Adipocyte (in vitro differentiated cells): Measurements from ENCODE around the gene PDXK.

Source experiments
- DNase-seq: peaks from one replicate; pipeline ENCODE4 v3.0.0-alpha.2; 2015; ENCODE audit warnings: low read depth
- H3K27me3 ChIP-seq: replicated peaks from 2 replicates; pipeline ENCODE4 v1.7.0; 2013; ENCODE audit warnings: mild to moderate bottlenecking, low read length, moderate library complexity; ENCODE audit not compliant: control insufficient read depth, insufficient read depth
- H3K36me3 ChIP-seq: 2 replicates; pipeline ENCODE4 v1.7.0; 2013; ENCODE audit warnings: low read length, mild to moderate bottlenecking, moderate library complexity; ENCODE audit not compliant: control insufficient read depth, insufficient read depth, severe bottlenecking
- H3K4me1 ChIP-seq: 2 replicates; pipeline ENCODE4 v1.7.0; 2013; ENCODE audit warnings: mild to moderate bottlenecking, low read length, moderate library complexity; ENCODE audit not compliant: control insufficient read depth, insufficient read depth
- H3K4me3 ChIP-seq: 2 replicates; pipeline ENCODE4 v1.7.0; 2013; ENCODE audit warnings: mild to moderate bottlenecking, low read length, moderate library complexity
- H3K9ac ChIP-seq: 2 replicates; pipeline ENCODE4 v1.7.0; 2013; ENCODE audit warnings: mild to moderate bottlenecking, low read length, moderate library complexity
- H3K9me3 ChIP-seq: 2 replicates; pipeline ENCODE4 v1.7.0; 2013; ENCODE audit warnings: mild to moderate bottlenecking, low read length, moderate library complexity; ENCODE audit not compliant: control insufficient read depth

The PDXK gene

GRCh38 chr21:43808367-43808766 is 89.4 kb downstream of the PDXK start:
- Histone ChIP-seq H3K4me1 (peaks cover 33% of the 10 kb centered on the region), H3K9ac (no peak overlapping the region), H3K36me3 (peaks cover 11% of the 10 kb centered on the region), H3K9me3 (no peaks in the 10 kb centered on the region), H3K4me3 (no peak overlapping the region), H3K27me3 (no peaks in the 10 kb centered on the region)
- no peak for DNase-seq

GRCh38 chr21:43808832-43809251 is 89.9 kb downstream of the PDXK start:
- no peaks in the 10 kb centered on the region for H3K9me3 ChIP-seq
- peaks cover 7% of the 10 kb centered on the region for H3K36me3 ChIP-seq
- H3K4me1 ChIP-seq: peaks cover 33% of the 10 kb centered on the region
- DNase-seq: no peak
- H3K4me3 ChIP-seq: no peak overlapping the region
- no peaks in the 10 kb centered on the region for H3K27me3 ChIP-seq
- no peak overlapping the region for H3K9ac ChIP-seq

DNA sequence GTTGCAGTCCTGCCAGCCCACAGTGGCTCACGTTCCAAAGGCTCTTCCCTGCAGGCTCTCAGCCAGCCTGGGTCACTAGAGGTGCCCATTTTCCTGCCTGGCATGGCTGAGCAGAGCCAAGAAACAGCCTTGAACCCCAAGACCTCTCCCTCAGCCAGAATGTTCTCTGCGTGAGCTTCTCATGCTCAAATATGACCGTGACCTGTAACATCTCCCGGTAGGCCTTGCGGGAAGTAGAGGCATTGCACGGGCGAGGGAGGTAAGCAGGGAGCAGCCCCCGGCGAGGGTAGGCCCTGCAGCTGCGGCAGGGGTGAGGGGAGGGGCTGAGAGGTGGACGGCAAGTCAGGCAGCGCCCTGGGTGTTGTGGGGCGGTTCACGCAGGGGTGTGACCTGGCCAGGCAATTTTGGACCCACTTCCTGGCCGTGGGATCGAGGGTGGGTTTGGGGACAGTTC is 90.4 kb downstream of the PDXK start:
- Histone ChIP-seq H3K9me3 (no peaks in the 10 kb centered on the region), H3K36me3 (peaks cover 1% of the 10 kb centered on the region), H3K4me3 (no peak overlapping the region), H3K27me3 (peaks cover under 1% of the 10 kb centered on the region), H3K9ac (no peak overlapping the region), H3K4me1 (peaks cover 37% of the 10 kb centered on the region)
- no peak for DNase-seq

DNA sequence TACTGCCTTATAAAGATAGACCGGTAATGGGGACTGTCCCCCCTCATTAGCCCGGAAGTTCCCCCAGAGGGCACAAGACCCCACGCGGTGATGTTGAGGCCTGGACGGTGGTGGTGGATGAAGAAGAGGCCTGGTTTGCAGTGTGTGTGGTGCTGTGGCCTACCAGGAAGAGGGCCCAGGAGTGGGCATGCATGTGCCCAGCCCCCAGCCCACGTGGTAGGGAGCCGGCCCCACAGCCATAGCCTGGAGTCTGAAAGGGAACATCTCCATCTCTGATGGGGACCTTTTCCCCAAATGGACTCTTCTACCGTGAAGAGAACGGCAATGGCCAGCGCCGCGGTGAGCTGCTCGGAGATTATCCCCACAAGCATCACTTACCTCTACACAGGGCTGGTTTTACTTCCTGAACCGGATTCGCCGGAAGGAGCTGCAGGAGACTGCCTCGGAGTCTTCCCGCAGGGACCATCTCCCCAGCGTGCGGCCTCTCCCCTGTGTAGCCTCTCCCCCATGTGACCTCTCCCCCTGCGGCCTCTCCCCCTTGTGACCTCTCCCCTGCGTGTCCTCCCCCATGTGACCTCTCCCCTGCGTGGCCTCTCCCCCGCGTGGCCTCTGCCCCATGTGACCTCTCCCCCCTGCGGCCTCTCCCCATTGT is 91.0 kb downstream of the PDXK start:
- Histone ChIP-seq H3K36me3 (no peaks in the 10 kb centered on the region), H3K9ac (no peak overlapping the region), H3K27me3 (peaks cover 5% of the 10 kb centered on the region), H3K4me1 (peaks cover 43% of the 10 kb centered on the region), H3K9me3 (no peaks in the 10 kb centered on the region), H3K4me3 (no peak overlapping the region)
- no peak for DNase-seq

- DNase-seq: peak; percentile 77
- H3K9me3 ChIP-seq: no peaks in the 10 kb centered on the region
- H3K9ac ChIP-seq: peak overlapping the region; percentile 45
- peaks cover 5% of the 10 kb centered on the region for H3K27me3 ChIP-seq
- no peak overlapping the region for H3K4me3 ChIP-seq
- no peaks in the 10 kb centered on the region for H3K36me3 ChIP-seq
- peaks cover 43% of the 10 kb centered on the region for H3K4me1 ChIP-seq
Observed at GRCh38 chr21:43810505-43811261, 91.8 kb downstream of the PDXK start.

DNA sequence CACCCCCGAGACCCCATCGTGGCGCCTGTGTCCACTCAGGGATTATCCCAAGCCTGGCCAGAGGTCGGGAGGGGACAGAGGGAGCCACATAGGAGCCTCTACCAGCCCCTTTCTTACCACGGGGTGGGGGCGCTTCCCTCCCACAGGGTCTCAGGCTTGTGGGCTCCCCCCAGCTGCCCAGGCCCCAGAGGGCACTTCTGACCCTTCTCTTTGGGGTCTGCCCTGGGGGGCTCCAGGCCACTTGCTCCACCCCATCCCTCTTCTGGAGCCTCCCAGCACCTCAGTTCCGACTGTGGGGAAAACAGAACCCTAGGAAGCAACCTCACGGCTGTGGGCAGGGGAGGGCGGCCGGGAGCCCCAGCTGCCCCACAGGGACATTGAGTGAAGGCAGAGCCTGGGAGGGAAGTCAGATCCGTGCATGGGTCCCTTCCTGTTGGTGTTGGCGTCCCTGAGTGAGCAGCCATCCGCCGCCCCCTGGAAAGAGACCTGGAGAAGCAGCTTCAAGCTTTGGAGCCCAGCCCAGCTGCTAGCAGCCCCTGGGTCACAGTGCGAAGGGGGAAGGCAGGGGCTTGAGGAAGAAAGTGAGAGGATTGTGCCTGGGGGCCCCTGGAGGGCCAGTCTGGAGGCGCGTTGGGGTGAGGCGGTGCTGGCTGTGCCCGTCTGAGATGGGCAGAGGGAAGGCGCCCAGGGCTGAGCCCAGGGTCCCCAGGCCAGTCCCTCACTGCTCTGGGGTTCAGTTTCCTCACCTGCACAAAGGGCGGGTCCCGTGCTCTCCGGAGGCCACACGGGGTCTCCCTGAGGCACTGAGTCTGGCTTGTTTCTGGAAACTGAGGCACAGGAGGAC is 92.6 kb downstream of the PDXK start:
- Histone ChIP-seq H3K4me1 (peaks cover 43% of the 10 kb centered on the region), H3K27me3 (peaks cover 5% of the 10 kb centered on the region), H3K9ac (peak overlapping the region; percentile 45), H3K4me3 (no peak overlapping the region), H3K36me3 (no peaks in the 10 kb centered on the region), H3K9me3 (no peaks in the 10 kb centered on the region)
- no peak for DNase-seq
